H9 (cell line): ENCODE results near the gene PPIP5K1. TPM values are rescaled to one million over a fixed set of nuclear protein-coding genes. Genes with fewer than 3 reads are reported as not detected.
"Not testable (repeated sequence)": the region's sequence is repeated elsewhere in the genome, so short reads cannot be mapped to it uniquely, and the experiment has no call there.

Source experiments
- DNase-seq: peaks from one replicate; pipeline ENCODE4 v3.0.0-alpha.2; 2017
- H2AFZ ChIP-seq: one replicate; pipeline ENCODE4 v1.6.1; 2013; ENCODE audit warnings: mild to moderate bottlenecking, low read length, control low read depth, moderate library complexity
- H2AK5ac ChIP-seq: 2 replicates; pipeline ENCODE4 v1.6.1; 2013; ENCODE audit warnings: low read length, control low read depth, mixed read lengths; ENCODE audit not compliant: insufficient read length
- H2BK120ac ChIP-seq: one replicate; pipeline ENCODE4 v1.6.1; 2013; ENCODE audit warnings: low read depth, mild to moderate bottlenecking, low read length, control low read depth, inconsistent platforms; ENCODE audit not compliant: poor library complexity, severe bottlenecking
- H2BK12ac ChIP-seq: 2 replicates; pipeline ENCODE4 v1.6.1; 2013; ENCODE audit warnings: low read length, control low read depth, mixed read lengths, low read depth; ENCODE audit not compliant: insufficient read length
- H2BK15ac ChIP-seq: 2 replicates; pipeline ENCODE4 v1.6.1; 2013; ENCODE audit warnings: low read depth, low read length, control low read depth
- H2BK20ac ChIP-seq: one replicate; pipeline ENCODE4 v1.6.1; 2013; ENCODE audit warnings: low read depth, mild to moderate bottlenecking, low read length, control low read depth, inconsistent platforms; ENCODE audit not compliant: poor library complexity, severe bottlenecking
- H2BK5ac ChIP-seq: 2 replicates; pipeline ENCODE4 v1.6.1; 2013; ENCODE audit warnings: low read length, control low read depth, mixed read lengths; ENCODE audit not compliant: insufficient read length
- H3K14ac ChIP-seq: 2 replicates; pipeline ENCODE4 v1.6.1; 2013; ENCODE audit warnings: low read length, control low read depth; ENCODE audit not compliant: insufficient read depth
- H3K18ac ChIP-seq: 2 replicates; pipeline ENCODE4 v1.6.1; 2013; ENCODE audit warnings: low read depth, mild to moderate bottlenecking, mixed read lengths, low read length, control low read depth; ENCODE audit not compliant: insufficient read length
- H3K23ac ChIP-seq: 2 replicates; pipeline ENCODE4 v1.6.1; 2013; ENCODE audit warnings: low read length, control low read depth, mixed read lengths, low read depth; ENCODE audit not compliant: insufficient read length
- H3K23me2 ChIP-seq: 2 replicates; pipeline ENCODE4 v1.6.1; 2013; ENCODE audit warnings: low read depth, mild to moderate bottlenecking, mixed read lengths, low read length, control low read depth; ENCODE audit not compliant: insufficient read length, poor library complexity, severe bottlenecking
- H3K27ac ChIP-seq: 2 replicates; pipeline ENCODE4 v1.5.1; 2013; ENCODE audit warnings: low read length, control low read depth, mixed read lengths, low read depth; ENCODE audit not compliant: insufficient read length
- H3K27me3 ChIP-seq: 2 replicates; pipeline ENCODE4 v1.6.1; 2013; ENCODE audit warnings: low read length, control low read depth, inconsistent platforms; ENCODE audit not compliant: insufficient read depth
- H3K4ac ChIP-seq: 2 replicates; pipeline ENCODE4 v1.6.1; 2013; ENCODE audit warnings: low read depth, mild to moderate bottlenecking, control low read depth, inconsistent platforms, low read length, moderate library complexity
- H3K4me1 ChIP-seq: 2 replicates; pipeline ENCODE4 v1.6.1; 2013; ENCODE audit warnings: low read length, control low read depth, inconsistent platforms; ENCODE audit not compliant: insufficient read depth
- H3K4me2 ChIP-seq: 2 replicates; pipeline ENCODE4 v1.6.1; 2013; ENCODE audit warnings: low read length, control low read depth, mixed read lengths; ENCODE audit not compliant: insufficient read length, insufficient read depth
- H3K56ac ChIP-seq: 2 replicates; pipeline ENCODE4 v1.6.1; 2013; ENCODE audit warnings: low read depth, mild to moderate bottlenecking, mixed read lengths, low read length, control low read depth; ENCODE audit not compliant: insufficient read length
- H3K79me1 ChIP-seq: 2 replicates; pipeline ENCODE4 v1.6.1; 2013; ENCODE audit warnings: low read depth, mild to moderate bottlenecking, moderate library complexity, low read length, control low read depth, inconsistent platforms; ENCODE audit not compliant: insufficient read depth, poor library complexity, severe bottlenecking
- H3K79me2 ChIP-seq: 2 replicates; pipeline ENCODE4 v1.6.1; 2013; ENCODE audit warnings: low read length, control low read depth, inconsistent platforms; ENCODE audit not compliant: insufficient read depth
- H3K9ac ChIP-seq: 2 replicates; pipeline ENCODE4 v1.6.1; 2013; ENCODE audit warnings: low read length, control low read depth, mixed read lengths; ENCODE audit not compliant: insufficient read length; ENCODE audit errors: extremely low read depth
- H3K9me3 ChIP-seq: one replicate; pipeline ENCODE4 v1.6.1; 2013; ENCODE audit warnings: low read depth, low read length, inconsistent platforms; ENCODE audit not compliant: control insufficient read depth
- H3T11ph ChIP-seq: one replicate; pipeline ENCODE4 v1.6.1; 2013; ENCODE audit warnings: mild to moderate bottlenecking, low read length, control low read depth, inconsistent platforms
- H4K20me1 ChIP-seq: one replicate; pipeline ENCODE4 v1.6.1; 2013; ENCODE audit not compliant: control insufficient read depth, insufficient read length, insufficient read depth
- H4K5ac ChIP-seq: 2 replicates; pipeline ENCODE4 v1.6.1; 2013; ENCODE audit warnings: low read depth, mild to moderate bottlenecking, mixed read lengths, low read length, control low read depth; ENCODE audit not compliant: insufficient read length
- H4K8ac ChIP-seq: replicated peaks from 2 replicates; pipeline ENCODE4 v1.6.1; 2013; ENCODE audit warnings: low read length, control low read depth, mixed read lengths, low read depth; ENCODE audit not compliant: insufficient read length
- H4K91ac ChIP-seq: 2 replicates; pipeline ENCODE4 v1.6.1; 2013; ENCODE audit warnings: low read depth, mild to moderate bottlenecking, moderate library complexity, mixed read lengths, low read length, control low read depth; ENCODE audit not compliant: insufficient read length
- H3K27ac Mint-ChIP-seq, 3 experiments: 2 replicates in 2 of 3; 3 replicates in 1 of 3; pipeline ENCODE4 v1.8.0; 2020 to 2021; ENCODE audit warnings: mixed read lengths in 3 of 3, mild to moderate bottlenecking in 1 of 3, moderate library complexity in 1 of 3
- H3K27me3 Mint-ChIP-seq: 2 replicates; pipeline ENCODE4 v1.8.0; 2021; ENCODE audit warnings: low read depth, mild to moderate bottlenecking, moderate library complexity, mixed read lengths
- H3K36me3 Mint-ChIP-seq, 3 experiments: 2 replicates in 2 of 3; 3 replicates in 1 of 3; pipeline ENCODE4 v1.8.0; 2020 to 2021; ENCODE audit warnings: low read depth in 3 of 3, mixed read lengths in 3 of 3; ENCODE audit not compliant: insufficient read depth in 1 of 3
- H3K4me1 Mint-ChIP-seq, 2 experiments: 2 replicates each; pipeline ENCODE4 v1.8.0; 2020; ENCODE audit warnings: mixed read lengths in 2 of 2
- H3K4me3 Mint-ChIP-seq, 2 experiments: 2 replicates in 1 of 2; 3 replicates in 1 of 2; pipeline ENCODE4 v1.8.0; 2020 to 2021; ENCODE audit warnings: mild to moderate bottlenecking in 2 of 2, mixed read lengths in 2 of 2, moderate library complexity in 1 of 2
- H3K9me3 Mint-ChIP-seq, 2 experiments: 2 replicates in 1 of 2; 3 replicates in 1 of 2; pipeline ENCODE4 v1.8.0; 2020; ENCODE audit warnings: mild to moderate bottlenecking in 2 of 2, mixed read lengths in 2 of 2, moderate library complexity in 1 of 2
- CTCF ChIP-seq: fragments of 200-600 bp; sonication (generic); conservative IDR thresholded peaks from 3 replicates; pipeline ENCODE4 v1.8.0; 2021; ENCODE audit warnings: antibody characterized with exemption, mild to moderate bottlenecking
- WGBS: extraction: QIAGEN DNeasy Blood & Tissue Kit; methylation state at CpG from one replicate; pipeline ENCODE4 v1.1.7; 2013; ENCODE audit warnings: missing lambda C conversion rate, low lambda C conversion rate, mixed read lengths; ENCODE audit not compliant: insufficient read length; ENCODE audit errors: extremely low coverage; 5-methylcytosine and 5-hydroxymethylcytosine counted together
- total RNA-seq: library from RNA; stranded (reverse); gene quantifications from 2 replicates; pipeline ENCODE4 v1.2.1, GENCODE V29; 2021

Gene PPIP5K1
- total RNA-seq, 1 experiment from 2014 or later, result 28.5 TPM

DNA sequence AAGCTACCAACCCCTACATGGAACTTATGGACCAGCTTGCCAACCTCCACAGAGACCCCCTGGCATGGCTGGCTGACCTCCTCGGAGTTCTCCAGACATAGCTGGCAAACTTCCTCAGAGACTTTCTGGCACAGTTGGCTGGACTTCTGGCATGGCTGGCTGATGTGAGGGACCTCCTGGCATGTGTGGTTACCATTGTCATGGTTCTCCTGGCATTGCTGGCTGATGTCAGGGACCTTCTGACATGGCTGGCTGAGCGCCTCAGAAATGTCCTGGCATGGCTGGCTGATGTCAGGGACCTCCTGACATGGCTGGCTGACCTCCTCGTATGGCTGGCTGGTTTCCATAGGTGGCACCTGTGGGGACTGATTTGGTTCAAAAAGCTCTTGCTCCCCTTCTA, 55.1 kb downstream of the PPIP5K1 start:
- H3K18ac ChIP-seq, result no peak overlapping the region
- H3K14ac ChIP-seq, result no peak overlapping the region
- no peaks in the 10 kb centered on the region for H3K79me1 ChIP-seq
- Mint-ChIP-seq H3K4me1 (peaks cover 19 to 21% of the 10 kb centered on the region in 2 experiments), H3K36me3 (peaks cover 0 to 2% (median 0%) of the 10 kb centered on the region in 3 experiments; a peak in 1 of 7 replicates), H3K27ac (no peak overlapping the region), H3K4me3 (no peak overlapping the region), H3K9me3 (no peaks in the 10 kb centered on the region), H3K27me3 (peaks cover 3% of the 10 kb centered on the region; the same call in 1 of the 2 replicates)
- H4K8ac ChIP-seq, result no peak overlapping the region
- no peak overlapping the region for H2BK20ac ChIP-seq
- H3K9ac ChIP-seq, result no peak overlapping the region
- H3K9me3 ChIP-seq, result no peaks in the 10 kb centered on the region
- no peak overlapping the region for H3K56ac ChIP-seq
- H3K23ac ChIP-seq, result no peak overlapping the region
- H3K79me2 ChIP-seq, result no peaks in the 10 kb centered on the region
- H4K5ac ChIP-seq, result no peak overlapping the region
- no peak overlapping the region for H2AFZ ChIP-seq
- H2BK5ac ChIP-seq, result no peak overlapping the region
- no peaks in the 10 kb centered on the region for H3K27me3 ChIP-seq
- H2BK12ac ChIP-seq, result no peak overlapping the region
- H4K20me1 ChIP-seq, result no peaks in the 10 kb centered on the region
- peaks cover 8% of the 10 kb centered on the region; the same call in 1 of the 2 replicates for H3K4me1 ChIP-seq
- no CpG with 5 or more reads among the region's 3 CpGs for whole genome bisulfite sequencing
- no peak overlapping the region for H3K4ac ChIP-seq
- H3K23me2 ChIP-seq, result no peaks in the 10 kb centered on the region
- H2BK15ac ChIP-seq, result no peak overlapping the region
- no peak overlapping the region for H2BK120ac ChIP-seq
- H2AK5ac ChIP-seq, result no peak overlapping the region
- H3K4me2 ChIP-seq, result no peak overlapping the region
- no peak for DNase-seq
- no peak for TF ChIP-seq CTCF
- no peak overlapping the region for H3T11ph ChIP-seq
- no peak overlapping the region for H4K91ac ChIP-seq
- H3K27ac ChIP-seq, result no peak overlapping the region

DNA sequence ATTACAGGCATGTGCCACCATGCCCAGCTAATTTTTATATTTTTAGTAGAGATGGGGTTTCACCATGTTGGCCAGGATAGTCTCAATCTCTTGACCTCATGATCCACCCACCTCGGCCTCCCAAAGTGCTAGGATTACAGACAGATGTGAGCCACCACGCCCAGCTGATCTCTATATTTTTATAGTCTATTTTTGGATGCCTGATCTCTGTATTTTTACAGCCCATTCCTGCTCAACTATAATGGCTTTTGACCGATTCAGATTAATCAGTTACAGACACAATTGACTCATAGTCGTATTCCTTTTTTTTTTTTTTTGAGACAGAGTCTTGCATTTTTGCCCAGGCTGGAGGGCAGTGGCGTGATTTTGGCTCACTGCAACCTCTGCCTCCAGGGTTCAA, 57.2 kb downstream of the PPIP5K1 start:
- H3T11ph ChIP-seq, H3K27ac ChIP-seq, H2AK5ac ChIP-seq, H3K9me3 Mint-ChIP-seq, H3K14ac ChIP-seq, H3K4me3 Mint-ChIP-seq, H3K4me1 ChIP-seq, H3K4ac ChIP-seq, H3K56ac ChIP-seq, H2AFZ ChIP-seq, DNase-seq, H3K79me1 ChIP-seq, H3K18ac ChIP-seq, H3K4me2 ChIP-seq, H2BK20ac ChIP-seq, H3K9ac ChIP-seq, H4K91ac ChIP-seq, H3K27ac Mint-ChIP-seq, H2BK12ac ChIP-seq, H4K20me1 ChIP-seq, H4K8ac ChIP-seq, H3K27me3 ChIP-seq, H4K5ac ChIP-seq, H3K27me3 Mint-ChIP-seq, H2BK120ac ChIP-seq, H2BK15ac ChIP-seq, H3K23me2 ChIP-seq, H3K36me3 Mint-ChIP-seq, H3K79me2 ChIP-seq, H3K23ac ChIP-seq, H2BK5ac ChIP-seq, H3K9me3 ChIP-seq: not testable (repeated sequence)
- peaks cover 20 to 28% of the 10 kb centered on the region in 2 experiments for H3K4me1 Mint-ChIP-seq
- no CpG with 5 or more reads among the region's 5 CpGs for WGBS
